HepG2 (cell line): ENCODE measurements around the gene ATP2B2. TPM values are rescaled to one million over a fixed set of nuclear protein-coding genes. Genes with fewer than 3 reads are reported as not detected.
A peak's percentile ranks its signal among the peaks of the same experiment; 100 is the strongest.

Source experiments
- ATAC-seq: fragments of 200-7000 bp; cut with Tn5 transposase; 3 replicates; pipeline ENCODE4 v1.9.1; 2020; ENCODE audit warnings: mild to moderate bottlenecking, moderate library complexity
- BruUV-seq: library from RNA; stranded (reverse); fragments of 400-500 nt; replicated peaks from 2 replicates; lab custom pipeline; 2021; lab: Mats Ljungman, UMichigan
- CTCF ChIA-PET: fragments of 300-600 bp; formaldehyde crosslinking; extraction: SDS; loops from one replicate; lab custom pipeline; 2021; ENCODE audit warnings: low total read pairs, inconsistent platforms, low intra/inter-chr PET ratio; lab: Yijun Ruan, JAX
- POLR2A ChIA-PET: fragments of 350-600 bp; sonication (Branson Sonifier 250); formaldehyde crosslinking; loops from one replicate; lab custom pipeline; 2020; ENCODE audit warnings: antibody characterized with exemption, inconsistent platforms; lab: Yijun Ruan, JAX
- DNase-seq: peaks from one replicate; pipeline ENCODE4 v3.0.0-alpha.2; 2015; ENCODE audit warnings: low spot score
- FAIRE-seq: peaks from 3 replicates; lab custom pipeline; 2011; peaks lifted over from hg19 to GRCh38; lab: Jason Lieb, UNC
- H2AFZ ChIP-seq: one replicate; pipeline ENCODE4 v1.6.1; 2011; ENCODE audit warnings: low read length, inconsistent platforms
- H3K27ac ChIP-seq: fragments of 300-600 bp; 3 replicates; pipeline ENCODE4 v1.8.0; 2011; ENCODE audit warnings: mixed run types, mild to moderate bottlenecking, mixed read lengths, low read length, inconsistent platforms; ENCODE audit not compliant: insufficient read depth; ENCODE audit errors: extremely low read length
- H3K27me3 ChIP-seq, 2 experiments: fragments of 200-600 bp in 1 of 2; 2 replicates in 1 of 2; 3 replicates in 1 of 2; pipeline versions ENCODE4 v1.6.0 to v1.8.0; 2011; ENCODE audit warnings: low read length in 2 of 2, mild to moderate bottlenecking in 2 of 2, moderate library complexity in 2 of 2, inconsistent platforms in 1 of 2; ENCODE audit not compliant: insufficient read depth in 2 of 2, control insufficient read depth in 1 of 2
- H3K36me3 ChIP-seq, 2 experiments: fragments of 200-600 bp in 1 of 2; replicated peaks in 1 of 2; 2 replicates in 1 of 2; 3 replicates in 1 of 2; pipeline versions ENCODE4 v1.5.1 to v1.8.0; 2011; ENCODE audit warnings: low read length in 2 of 2, inconsistent platforms in 1 of 2; ENCODE audit not compliant: insufficient read depth in 2 of 2, control insufficient read depth in 1 of 2
- H3K4me1 ChIP-seq: 2 replicates; pipeline ENCODE4 v1.5.1; 2012; ENCODE audit warnings: low read length, inconsistent platforms; ENCODE audit not compliant: insufficient read depth
- H3K4me2 ChIP-seq: 2 replicates; pipeline ENCODE4 v1.6.0; 2011; ENCODE audit warnings: low read depth, low read length, inconsistent platforms
- H3K4me3 ChIP-seq, 3 experiments: fragments of 200-600 bp in 1 of 3; sonication (generic), shearing (Covaris generic) in 1 of 3; replicated peaks in 1 of 3; 2 replicates each; pipeline ENCODE4 v1.5.1; 2011 to 2016; ENCODE audit warnings: low read length in 3 of 3, inconsistent platforms in 2 of 3, low read depth in 2 of 3, mild to moderate bottlenecking in 2 of 3, control low read depth in 1 of 3, mixed read lengths in 1 of 3; ENCODE audit not compliant: insufficient read depth in 1 of 3
- H3K79me2 ChIP-seq: one replicate; pipeline ENCODE4 v1.6.1; 2011; ENCODE audit warnings: low read length, inconsistent platforms; ENCODE audit not compliant: insufficient read depth
- H3K9ac ChIP-seq: 2 replicates; pipeline ENCODE4 v1.6.0; 2011; ENCODE audit warnings: mild to moderate bottlenecking, low read depth, low read length, inconsistent platforms; ENCODE audit not compliant: insufficient read depth
- H3K9me3 ChIP-seq: 2 replicates; pipeline ENCODE4 v1.5.1; 2012; ENCODE audit warnings: mild to moderate bottlenecking, low read length
- H4K20me1 ChIP-seq: 2 replicates; pipeline ENCODE4 v1.6.0; 2011; ENCODE audit warnings: inconsistent platforms, mild to moderate bottlenecking, low read length, moderate library complexity; ENCODE audit not compliant: insufficient read depth
- CEBPB ChIP-seq: IDR thresholded peaks from 2 replicates; pipeline ENCODE4 v1.6.1; 2011; ENCODE audit warnings: low read depth, low read length, improper control_type of control experiment, borderline replicate concordance
- GATA4 ChIP-seq: sonication (generic); IDR thresholded peaks from 2 replicates; pipeline ENCODE4 v1.6.1; 2016; ENCODE audit warnings: antibody characterized with exemption, low read depth, borderline replicate concordance
- MNT ChIP-seq: fragments of 450-650 bp; IDR thresholded peaks from 2 replicates; pipeline ENCODE4 v1.6.1; 2016
- NR2C2 ChIP-seq: sonication (generic); formaldehyde crosslinking; IDR thresholded peaks from 2 replicates; pipeline ENCODE4 v1.4.0; 2020; ENCODE audit warnings: missing genetic modification reagents, mild to moderate bottlenecking, moderate library complexity, borderline replicate concordance
- PCBP2 ChIP-seq: fragments of 200-400 bp; formaldehyde crosslinking; optimal IDR thresholded peaks from 2 replicates; pipeline ENCODE3; 2018; ENCODE audit warnings: low read length, low read depth; ENCODE audit not compliant: poor library complexity, severe bottlenecking
- PRDM15 ChIP-seq: sonication (generic); formaldehyde crosslinking; IDR thresholded peaks from 2 replicates; pipeline ENCODE4 v1.4.0; 2020; ENCODE audit warnings: missing genetic modification reagents
- PRMT3 ChIP-seq: sonication (generic); formaldehyde crosslinking; IDR thresholded peaks from 2 replicates; pipeline ENCODE4 v1.8.1; 2022; ENCODE audit warnings: low read depth, mild to moderate bottlenecking, moderate library complexity, missing genetic modification reagents, borderline replicate concordance
- SNRNP70 ChIP-seq: fragments of 200-400 bp; formaldehyde crosslinking; IDR thresholded peaks from 2 replicates; pipeline ENCODE4 v1.6.1; 2017; ENCODE audit warnings: mild to moderate bottlenecking, low read depth, low read length, moderate library complexity
- ZKSCAN1 ChIP-seq: fragments of 150-350 bp; IDR thresholded peaks from 2 replicates; pipeline ENCODE4 v1.6.1; 2014; ENCODE audit warnings: low read length
- ZNF263 ChIP-seq: sonication (generic); formaldehyde crosslinking; IDR thresholded peaks from 2 replicates; pipeline ENCODE4 v1.4.0; 2020; ENCODE audit warnings: missing genetic modification reagents
- ZNF33B ChIP-seq: sonication (generic); formaldehyde crosslinking; IDR thresholded peaks from 2 replicates; pipeline ENCODE4 v1.5.1; 2020; ENCODE audit warnings: mild to moderate bottlenecking, missing genetic modification reagents
- ZNF546 ChIP-seq: sonication (generic); formaldehyde crosslinking; conservative IDR thresholded peaks from 2 replicates; pipeline ENCODE4 v1.8.1; 2023; ENCODE audit warnings: mild to moderate bottlenecking, missing genetic modification reagents
- ZNF550 ChIP-seq: sonication (generic); formaldehyde crosslinking; IDR thresholded peaks from 2 replicates; pipeline ENCODE4 v1.4.0; 2020; ENCODE audit warnings: mild to moderate bottlenecking, missing genetic modification reagents, borderline replicate concordance
- WGBS: methylation state at CpG from one replicate; pipeline ENCODE4 v1.1.6; 2017; ENCODE audit warnings: low lambda C conversion rate; 5-methylcytosine and 5-hydroxymethylcytosine counted together
- in situ Hi-C: cut with HindIII; loops from 2 replicates; pipeline ENCODE4 v1.10.0; 2017; ENCODE audit warnings: low pct_unique_long_range_greater_than_20kb; ENCODE audit not compliant: extremely low pct_ligation_motif_present
- intact Hi-C: fragments of 100-400 bp; cut with micrococcal nuclease; formaldehyde crosslinking; loops from one replicate; pipeline ENCODE4 v1.10.0; 2022; ENCODE audit not compliant: unreplicated experiment
- polyA plus RNA-seq, 8 experiments: library from polyadenylated mRNA; depleted of rRNA in 3 of 8; stranded (reverse) in 7 of 8; unstranded in 1 of 8; fragments of >200 nt; fragmentation: Illumina TruSeq in 4 of 8; extraction: Trizol in 4 of 8; gene quantifications; 2 replicates each; pipeline versions ENCODE4 v1.2.1 to v1.2.3, GENCODE V29; 2011 to 2016; ENCODE audit warnings: low read depth in 4 of 8, missing spikeins in 1 of 8, mixed read lengths in 1 of 8; ENCODE audit not compliant: insufficient read depth in 1 of 8
- total RNA-seq, 5 experiments: library from RNA; depleted of rRNA; stranded (reverse); fragments of >200 nt; fragmentation: Illumina TruSeq; extraction: Trizol; gene quantifications; 2 replicates each; pipeline ENCODE4 v1.2.3, GENCODE V29; 2016; ENCODE audit warnings: low read depth in 1 of 5

Gene ATP2B2
- total and polyA plus RNA-seq, 2 of the 13 experiments (the other 11 are each of a cell fraction or from before 2014, with no cell fraction given), result 1.5 to 2.3 TPM

GRCh38 chr3:10406414-10406813 is 99.0 kb downstream of the ATP2B2 start:
- TF ChIP-seq CEBPB, result peak; percentile 46; the same call in 1 of the 2 replicates
- TF ChIP-seq ZNF33B (CRISPR knock-in tag), result no peak
- Histone ChIP-seq H3K27ac (peak overlapping the region; percentile 2), H2AFZ (no peak overlapping the region), H3K9me3 (no peaks in the 10 kb centered on the region), H3K36me3 (no peaks in the 10 kb centered on the region), H3K27me3 (no peaks in the 10 kb centered on the region; a peak in 2 of 5 replicates), H3K4me2 (no peak overlapping the region), H4K20me1 (no peaks in the 10 kb centered on the region), H3K9ac (no peak overlapping the region), H3K4me1 (peaks cover 12% of the 10 kb centered on the region), H3K79me2 (no peaks in the 10 kb centered on the region), H3K4me3 (no peak overlapping the region)
- FAIRE-seq (no peak), ATAC-seq (peak; percentile 65), DNase-seq (no peak)
- 59% methylated on average over 5 of the region's 6 CpGs for WGBS
- no TSS peak for BruUV-seq
- in situ Hi-C loops (no loop called here), intact Hi-C loops (no loop called here)
- ChIA-PET POLR2A (no interaction called here), CTCF (no interaction called here)

GRCh38 chr3:10405816-10406215 is 99.6 kb downstream of the ATP2B2 start:
- H3K4me1 ChIP-seq, result peaks cover 12% of the 10 kb centered on the region
- no TSS peak for BruUV-seq
- H3K9me3 ChIP-seq, result no peaks in the 10 kb centered on the region
- H3K27me3 ChIP-seq, result no peaks in the 10 kb centered on the region; a peak in 2 of 5 replicates
- H3K9ac ChIP-seq, result no peak overlapping the region
- ATAC-seq (peak; percentile 53), FAIRE-seq (no peak), DNase-seq (no peak)
- in situ Hi-C loops, result no loop called here
- H3K4me2 ChIP-seq, result no peak overlapping the region
- H3K36me3 ChIP-seq, result no peaks in the 10 kb centered on the region
- WGBS, result no CpG with 5 or more reads among the region's 1 CpG
- CTCF ChIA-PET, result no interaction called here
- H3K4me3 ChIP-seq, result no peak overlapping the region
- H2AFZ ChIP-seq, result no peak overlapping the region
- H3K27ac ChIP-seq, result peak overlapping the region; percentile 2
- H3K79me2 ChIP-seq, result no peaks in the 10 kb centered on the region
- POLR2A ChIA-PET, result no interaction called here
- intact Hi-C loops, result no loop called here
- H4K20me1 ChIP-seq, result no peaks in the 10 kb centered on the region
- TF ChIP-seq PRMT3 (CRISPR knock-in tag) (no peak), NR2C2 (CRISPR knock-in tag) (no peak), ZNF263 (CRISPR knock-in tag) (no peak), GATA4 (no peak), SNRNP70 (no peak), PRDM15 (CRISPR knock-in tag) (no peak), ZKSCAN1 (peak; percentile 78), PCBP2 (no peak), ZNF550 (CRISPR knock-in tag) (no peak), MNT (no peak), ZNF546 (CRISPR knock-in tag) (no peak)
